Prostate gland (tissue), 2 donors: ENCODE data around the gene ARL6IP5. TPM values are rescaled to one million over a fixed set of nuclear protein-coding genes. Genes with fewer than 3 reads are reported as not detected.

Source experiments
- DNase-seq: peaks from one replicate; pipeline ENCODE4 v3.0.0-alpha.2; 2019; ENCODE audit warnings: low spot score
- H3K27ac ChIP-seq, 2 donors: fragments of 200-600 bp; sonication (generic); 2 replicates each; pipeline ENCODE4 v1.5.1; 2017 to 2019
- H3K27me3 ChIP-seq: fragments of 200-600 bp; sonication (generic); replicated peaks from 2 replicates; pipeline ENCODE4 v1.5.1; 2019; ENCODE audit not compliant: insufficient read depth
- H3K36me3 ChIP-seq, 2 donors: fragments of 200-600 bp; sonication (generic); 1 replicate in 1 of 2; 2 replicates in 1 of 2; pipeline versions ENCODE4 v1.5.1 to v1.8.1; 2017 to 2019
- H3K4me1 ChIP-seq: fragments of 200-600 bp; sonication (generic); replicated peaks from 2 replicates; pipeline ENCODE4 v1.5.1; 2019
- H3K4me3 ChIP-seq, 2 donors: fragments of 200-600 bp; sonication (generic); 2 replicates each; pipeline ENCODE4 v1.5.1; 2017 to 2019
- H3K9me3 ChIP-seq: fragments of 200-600 bp; sonication (generic); 2 replicates; pipeline ENCODE4 v1.5.1; 2017
- CTCF ChIP-seq, 4 experiments: fragments of 200-600 bp in 2 of 4; fragments of 450-650 bp in 2 of 4; sonication (generic) in 2 of 4; IDR thresholded peaks; 1 replicate in 3 of 4; 2 replicates in 1 of 4; pipeline ENCODE4 v1.5.1; 2016 to 2019; ENCODE audit warnings: antibody characterized with exemption in 4 of 4, mild to moderate bottlenecking in 2 of 4, moderate library complexity in 2 of 4
- POLR2A ChIP-seq: fragments of 450-650 bp; IDR thresholded peaks from one replicate; pipeline ENCODE4 v1.6.1; 2016; ENCODE audit warnings: antibody characterized with exemption, mild to moderate bottlenecking
- POLR2AphosphoS5 ChIP-seq: sonication (generic); formaldehyde crosslinking; IDR thresholded peaks from one replicate; pipeline ENCODE4 v1.6.1; 2017; ENCODE audit warnings: antibody characterized with exemption
- WGBS: methylation state at CpG from one replicate; pipeline ENCODE4 v1.1.5; 2018; 5-methylcytosine and 5-hydroxymethylcytosine counted together
- intact Hi-C: fragments of 100-400 bp; cut with DNase I; formaldehyde crosslinking; loops from one replicate; pipeline ENCODE4 v1.14.2; 2022
- total RNA-seq, 2 donors: library from RNA; depleted of rRNA; stranded (reverse); fragments of >200 nt; gene quantifications; one replicate each; pipeline ENCODE4 v1.1.0, GENCODE V29; 2016

ARL6IP5 gene
- total RNA-seq, 2 donors from 2014 or later, result 102 to 169 TPM

- H3K4me3 ChIP-seq, result peak overlapping the region; percentile 71 to 88
- no peak for TF ChIP-seq CTCF (IDR thresholded peaks at IDR 0.05)
- no peak for TF ChIP-seq POLR2A
- TF ChIP-seq POLR2AphosphoS5, result no peak
- H3K4me1 ChIP-seq, result peaks cover 16% of the 10 kb centered on the region
- under 1% methylated on average over 26 of the region's 26 CpGs for WGBS
- H3K27ac ChIP-seq, result peak overlapping the region; percentile 92
- H3K9me3 ChIP-seq, result no peaks in the 10 kb centered on the region
- intact Hi-C loops, result no loop called here
- DNase-seq, result peak; percentile 22
- H3K36me3 ChIP-seq, result no peaks in the 10 kb centered on the region
- H3K27me3 ChIP-seq, result no peaks in the 10 kb centered on the region
Observed at GRCh38 chr3:69085168-69085832, 563 bp downstream of the ARL6IP5 start.

GRCh38 chr3:69085833-69086722 is 1.3 kb downstream of the ARL6IP5 start:
- intact Hi-C loops, result no loop called here
- DNase-seq, result peak; percentile 95
- Histone ChIP-seq H3K36me3 (no peaks in the 10 kb centered on the region), H3K4me3 (peak overlapping the region; percentile 71 to 88), H3K27me3 (no peaks in the 10 kb centered on the region), H3K4me1 (peaks cover 18% of the 10 kb centered on the region), H3K27ac (peak overlapping the region; percentile 92), H3K9me3 (no peaks in the 10 kb centered on the region)
- TF ChIP-seq CTCF (IDR thresholded peaks at IDR 0.05), result no peak
- peak; percentile 50 for TF ChIP-seq POLR2AphosphoS5
- TF ChIP-seq POLR2A, result peak; percentile 40
- 0% methylated on average over 8 of the region's 8 CpGs for WGBS

DNA sequence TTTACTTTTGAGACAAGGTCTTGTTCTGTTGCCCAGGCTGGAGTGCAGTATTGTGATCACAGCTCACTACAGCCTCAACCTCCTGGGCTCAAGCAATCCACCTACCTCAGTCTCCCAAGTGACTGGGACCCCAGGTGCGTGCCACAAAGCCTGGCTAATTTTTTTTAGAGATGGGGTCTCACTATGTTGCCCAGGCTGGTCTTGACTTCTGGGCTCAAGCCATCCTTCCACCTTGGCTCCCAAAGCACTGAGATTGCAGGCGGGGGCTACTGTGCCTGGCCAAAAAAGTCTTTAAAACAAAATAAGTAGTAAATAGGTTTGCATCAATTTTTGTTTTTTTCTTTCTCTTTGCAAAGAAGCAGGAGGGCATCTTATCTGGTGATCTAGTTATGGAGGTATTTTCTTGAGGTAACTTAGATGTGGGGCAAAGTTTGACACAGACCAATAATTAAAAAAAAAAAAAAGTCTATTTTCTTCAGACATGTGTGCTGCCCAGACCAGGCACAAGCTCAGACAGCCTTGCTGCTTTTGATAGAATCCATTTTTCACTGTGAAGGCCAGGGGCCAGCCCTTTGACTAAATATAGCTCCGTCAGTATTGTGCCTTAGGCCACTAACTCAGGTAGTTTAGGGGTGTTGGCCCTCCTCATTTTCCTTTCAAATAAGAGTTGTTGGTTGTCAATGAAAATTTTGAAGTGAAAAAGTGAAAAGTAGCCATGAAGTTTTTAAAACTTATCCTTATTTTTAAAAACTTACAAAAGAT is 2.5 kb downstream of the ARL6IP5 start:
- DNase-seq, result no peak
- WGBS, result 70% methylated on average over 3 of the region's 3 CpGs
- Histone ChIP-seq H3K4me3 (peak overlapping the region; percentile 71 to 88), H3K4me1 (peaks cover 27% of the 10 kb centered on the region), H3K9me3 (no peaks in the 10 kb centered on the region), H3K27ac (peak overlapping the region; percentile 92), H3K27me3 (no peaks in the 10 kb centered on the region), H3K36me3 (no peaks in the 10 kb centered on the region)
- intact Hi-C loops, result no loop called here
- TF ChIP-seq POLR2A (no peak), POLR2AphosphoS5 (no peak), CTCF (IDR thresholded peaks at IDR 0.05) (no peak)

- no peaks in the 10 kb centered on the region for H3K9me3 ChIP-seq
- peak overlapping the region in 1 of 2 donors; percentile 88 for H3K4me3 ChIP-seq
- no peak for DNase-seq
- peak overlapping the region; percentile 92 for H3K27ac ChIP-seq
- peaks cover 34% of the 10 kb centered on the region for H3K4me1 ChIP-seq
- no peaks in the 10 kb centered on the region for H3K36me3 ChIP-seq
- no peak for TF ChIP-seq POLR2A
- no peak for TF ChIP-seq POLR2AphosphoS5
- no peak for TF ChIP-seq CTCF (IDR thresholded peaks at IDR 0.05)
- no peaks in the 10 kb centered on the region for H3K27me3 ChIP-seq
- intact Hi-C loops, result no loop called here
- 57% methylated on average over 2 of the region's 2 CpGs for WGBS
Observed at GRCh38 chr3:69088063-69088462, 3.3 kb downstream of the ARL6IP5 start.
